ENCODE measurements around the gene TMEM119. TPM values are rescaled to one million over a fixed set of nuclear protein-coding genes. Genes with fewer than 3 reads are reported as not detected.
A peak's percentile ranks its signal among the peaks of the same experiment; 100 is the strongest.
"Not testable (repeated sequence)": the region's sequence is repeated elsewhere in the genome, so short reads cannot be mapped to it uniquely, and the experiment has no call there.

Gene TMEM119
- total RNA-seq, 4 donors from 2014 or later, result 0.24 to 10.9 (median 6.3) TPM

DNA sequence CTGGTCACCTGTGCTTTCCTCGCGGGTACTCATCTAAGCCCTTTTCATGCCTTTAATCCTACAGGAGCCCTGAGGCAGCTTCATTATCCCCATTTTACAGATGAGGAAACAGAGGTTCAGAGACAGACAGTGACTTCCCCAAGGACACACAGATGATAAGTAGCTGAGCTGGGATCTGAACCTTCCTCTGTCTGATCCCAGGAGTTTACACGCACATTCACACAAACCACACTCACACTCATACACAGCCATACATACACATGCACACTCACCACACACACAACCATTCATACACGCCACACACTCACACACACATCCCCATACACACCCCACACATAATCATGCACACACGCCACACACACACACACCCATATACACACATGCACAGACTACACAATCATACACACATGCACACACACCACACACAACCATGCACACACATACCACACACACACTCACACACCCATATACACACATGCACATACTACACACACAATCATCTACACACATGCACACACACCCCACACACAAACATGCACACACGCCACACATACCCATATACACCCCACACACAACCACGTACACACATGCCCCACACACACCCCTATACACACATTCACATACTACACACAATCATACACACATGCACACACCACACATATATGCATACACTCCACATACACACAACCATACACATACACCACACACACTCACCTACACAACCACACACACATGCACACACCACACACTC, 2.7 kb downstream of the TMEM119 start:
- TF ChIP-seq POLR2A (IDR thresholded peaks at IDR 0.05) (no peak), EP300 (IDR thresholded peaks at IDR 0.05) (no peak), POLR2AphosphoS5 (IDR thresholded peaks at IDR 0.05) (no peak)
- TF ChIP-seq, protein P1, sequence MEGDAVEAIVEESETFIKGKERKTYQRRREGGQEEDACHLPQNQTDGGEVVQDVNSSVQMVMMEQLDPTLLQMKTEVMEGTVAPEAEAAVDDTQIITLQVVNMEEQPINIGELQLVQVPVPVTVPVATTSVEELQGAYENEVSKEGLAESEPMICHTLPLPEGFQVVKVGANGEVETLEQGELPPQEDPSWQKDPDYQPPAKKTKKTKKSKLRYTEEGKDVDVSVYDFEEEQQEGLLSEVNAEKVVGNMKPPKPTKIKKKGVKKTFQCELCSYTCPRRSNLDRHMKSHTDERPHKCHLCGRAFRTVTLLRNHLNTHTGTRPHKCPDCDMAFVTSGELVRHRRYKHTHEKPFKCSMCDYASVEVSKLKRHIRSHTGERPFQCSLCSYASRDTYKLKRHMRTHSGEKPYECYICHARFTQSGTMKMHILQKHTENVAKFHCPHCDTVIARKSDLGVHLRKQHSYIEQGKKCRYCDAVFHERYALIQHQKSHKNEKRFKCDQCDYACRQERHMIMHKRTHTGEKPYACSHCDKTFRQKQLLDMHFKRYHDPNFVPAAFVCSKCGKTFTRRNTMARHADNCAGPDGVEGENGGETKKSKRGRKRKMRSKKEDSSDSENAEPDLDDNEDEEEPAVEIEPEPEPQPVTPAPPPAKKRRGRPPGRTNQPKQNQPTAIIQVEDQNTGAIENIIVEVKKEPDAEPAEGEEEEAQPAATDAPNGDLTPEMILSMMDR (IDR thresholded peaks at IDR 0.05), result no peak
- 91% methylated on average over 7 of the region's 7 CpGs for WGBS
- H3K27ac ChIP-seq, result no peak overlapping the region
- no peaks in the 10 kb centered on the region for H3K27me3 ChIP-seq
- H3K4me3 ChIP-seq, result peak overlapping the region; percentile 41
- H3K36me3 ChIP-seq, result no peaks in the 10 kb centered on the region
- no peaks in the 10 kb centered on the region for H3K9me3 ChIP-seq
- H3K4me1 ChIP-seq, result peaks cover 9% of the 10 kb centered on the region
- no peak for DNase-seq (ENCODE audit: low spot score in 2 of 2)

DNA sequence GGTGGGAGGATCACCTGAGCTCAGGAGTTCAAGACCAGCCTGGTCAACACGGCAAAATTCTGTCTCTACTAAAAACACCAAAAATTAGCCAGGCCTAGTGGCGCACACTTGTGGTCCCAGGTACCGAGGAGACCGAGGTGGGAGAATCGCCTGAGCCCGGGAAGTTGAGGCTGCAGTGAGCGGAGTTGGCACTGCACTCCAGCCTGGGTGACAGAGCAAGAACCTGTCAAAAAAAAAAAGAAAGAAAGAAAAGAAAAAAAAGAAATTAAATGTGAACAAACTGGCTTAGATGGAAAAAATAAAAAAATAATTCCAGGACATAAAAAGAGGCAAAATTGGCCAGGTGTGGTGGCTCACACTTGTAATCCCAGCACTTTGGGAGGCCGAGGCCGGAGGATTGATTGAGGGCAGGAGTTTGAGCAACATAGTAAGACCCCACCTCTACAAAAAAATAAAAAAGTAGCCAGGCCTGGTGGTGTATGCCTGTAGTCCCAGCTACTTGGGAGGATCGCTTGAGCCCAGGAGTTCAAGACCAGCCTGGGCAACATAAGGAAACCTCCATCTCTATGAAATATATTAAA, 3.5 kb downstream of the TMEM119 start:
- Histone ChIP-seq H3K36me3 (no peaks in the 10 kb centered on the region), H3K4me1 (peaks cover 11% of the 10 kb centered on the region), H3K9me3 (no peaks in the 10 kb centered on the region), H3K4me3 (no peak overlapping the region), H3K27ac (no peak overlapping the region), H3K27me3 (no peaks in the 10 kb centered on the region)
- 93% methylated on average over 10 of the region's 10 CpGs for WGBS
- TF ChIP-seq EP300 (IDR thresholded peaks at IDR 0.05), result no peak
- TF ChIP-seq POLR2AphosphoS5 (IDR thresholded peaks at IDR 0.05), result no peak
- TF ChIP-seq POLR2A (IDR thresholded peaks at IDR 0.05), result no peak
- TF ChIP-seq, protein P1 (IDR thresholded peaks at IDR 0.05), result no peak
- no peak for DNase-seq (ENCODE audit: low spot score in 2 of 2)

DNA sequence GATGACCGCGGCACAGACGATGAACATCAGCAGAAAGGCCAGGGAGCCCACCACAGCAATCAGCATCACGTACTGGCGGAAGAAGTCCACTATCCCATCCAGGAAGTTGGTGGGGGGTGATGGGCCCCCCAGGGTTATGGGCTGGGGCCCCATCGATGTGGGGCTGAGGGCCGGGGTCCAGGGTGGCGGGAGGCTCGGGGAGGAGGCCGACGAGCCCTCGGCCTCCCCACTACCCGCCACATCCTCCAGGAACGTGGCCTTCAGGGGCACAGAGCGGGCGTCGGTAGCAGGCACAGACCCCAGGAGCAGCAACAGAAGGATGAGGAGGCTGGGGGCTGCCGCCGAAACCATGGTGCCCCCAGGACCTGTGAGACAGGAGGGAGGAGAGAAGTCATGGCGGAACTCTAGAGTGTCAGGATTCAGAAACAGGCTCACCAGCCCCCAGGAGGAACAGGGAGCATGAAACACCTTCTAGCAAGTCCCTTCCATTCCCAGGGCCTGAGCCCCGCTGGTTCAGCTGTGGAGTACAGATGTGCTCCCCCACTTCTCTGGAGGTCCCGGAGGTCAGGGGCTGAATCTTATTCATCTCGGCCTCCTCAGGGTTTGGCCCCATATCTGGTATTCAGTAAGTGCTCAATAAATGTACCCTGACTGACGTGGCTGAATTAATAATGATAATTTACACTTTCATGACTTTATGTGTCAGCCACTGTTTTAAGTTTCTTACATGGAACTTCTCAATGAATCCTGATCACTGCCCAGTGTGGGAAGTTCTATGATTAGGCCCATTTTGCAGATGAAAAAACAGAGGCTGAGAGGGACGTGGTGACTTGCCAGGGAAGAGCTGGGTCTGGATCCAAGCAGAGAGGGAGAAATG, 5.6 kb downstream of the TMEM119 start:
- peaks cover 16% of the 10 kb centered on the region for H3K4me1 ChIP-seq
- no peaks in the 10 kb centered on the region for H3K9me3 ChIP-seq
- no peaks in the 10 kb centered on the region for H3K36me3 ChIP-seq
- DNase-seq (ENCODE audit: low spot score in 2 of 2), result no peak
- 92% methylated on average over 25 of the region's 25 CpGs for WGBS
- H3K27ac ChIP-seq, result no peak overlapping the region
- TF ChIP-seq POLR2A (IDR thresholded peaks at IDR 0.05) (no peak), EP300 (IDR thresholded peaks at IDR 0.05) (no peak), POLR2AphosphoS5 (IDR thresholded peaks at IDR 0.05) (no peak)
- TF ChIP-seq, protein P1 (IDR thresholded peaks at IDR 0.05), result no peak
- no peak overlapping the region for H3K4me3 ChIP-seq
- no peaks in the 10 kb centered on the region for H3K27me3 ChIP-seq

DNA sequence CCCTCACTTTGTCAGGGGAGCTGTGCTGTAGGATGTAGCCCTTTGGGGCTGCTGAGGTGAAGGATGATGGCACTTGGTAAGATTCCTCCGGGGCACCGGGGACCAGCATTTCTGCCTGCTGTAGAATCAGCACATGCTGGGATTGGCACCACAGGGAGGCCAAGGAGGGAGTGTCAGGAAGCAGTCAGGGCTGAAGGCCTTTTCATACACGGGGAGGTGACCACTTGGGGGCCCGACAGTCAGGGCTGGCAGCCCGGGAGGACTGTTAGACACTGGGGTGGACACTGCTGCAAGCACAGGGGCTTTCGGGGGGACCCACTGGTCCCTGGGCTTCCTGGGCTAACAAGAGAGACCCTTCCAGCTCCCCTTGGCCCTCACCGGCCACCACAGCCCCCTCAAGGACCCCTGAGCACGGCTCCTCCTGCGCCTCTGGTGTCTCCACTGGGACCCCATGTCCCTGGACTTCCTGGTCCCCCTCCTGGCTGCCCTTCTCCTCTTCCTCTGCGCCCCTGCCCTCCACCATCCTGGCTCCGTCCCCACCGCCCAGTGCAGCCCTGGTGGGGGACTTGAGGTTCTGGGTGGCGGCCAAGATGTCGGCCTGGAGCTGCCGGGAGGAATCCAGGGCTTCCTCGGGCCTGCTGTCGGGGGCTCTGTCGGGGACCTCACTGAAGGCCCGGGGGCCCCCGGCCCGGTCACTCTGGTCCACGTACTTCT, 6.5 kb downstream of the TMEM119 start:
- Histone ChIP-seq H3K27me3 (no peaks in the 10 kb centered on the region), H3K27ac (no peak overlapping the region), H3K9me3 (no peaks in the 10 kb centered on the region), H3K36me3 (no peaks in the 10 kb centered on the region), H3K4me3 (no peak overlapping the region), H3K4me1 (peaks cover 14% of the 10 kb centered on the region)
- DNase-seq (ENCODE audit: low spot score in 2 of 2), result no peak
- WGBS, result 96% methylated on average over 10 of the region's 22 CpGs
- TF ChIP-seq POLR2A (IDR thresholded peaks at IDR 0.05), result no peak
- TF ChIP-seq POLR2AphosphoS5 (IDR thresholded peaks at IDR 0.05), result no peak
- TF ChIP-seq EP300 (IDR thresholded peaks at IDR 0.05), result no peak
- TF ChIP-seq, protein P1 (IDR thresholded peaks at IDR 0.05), result no peak

DNA sequence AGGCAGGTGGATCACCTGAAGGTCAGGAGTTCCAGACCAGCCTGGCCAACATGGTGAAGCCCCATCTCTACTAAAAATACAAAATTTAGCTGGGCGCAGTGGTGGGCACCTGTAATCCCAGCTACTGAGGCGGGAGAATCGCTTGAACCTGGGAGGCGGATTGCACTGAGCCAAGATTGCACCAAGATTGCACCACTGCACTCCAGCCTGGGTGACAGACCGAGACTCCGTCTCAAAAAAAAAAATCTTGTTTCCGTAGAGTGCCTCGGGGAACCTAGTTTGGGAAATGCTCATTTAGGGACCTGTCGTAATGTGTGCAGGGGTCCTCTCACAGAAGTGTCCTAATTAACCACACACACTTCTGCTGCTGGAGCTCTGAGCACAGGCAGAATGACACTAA, 7.4 kb downstream of the TMEM119 start:
- H3K9me3 ChIP-seq; H3K27ac ChIP-seq; DNase-seq (ENCODE audit: low spot score in 2 of 2); H3K27me3 ChIP-seq; H3K4me3 ChIP-seq; H3K36me3 ChIP-seq: not testable (repeated sequence)
- peaks cover 13% of the 10 kb centered on the region for H3K4me1 ChIP-seq
- 89% methylated on average over 9 of the region's 9 CpGs for WGBS
